ENCODE data around the gene AASS.
"Not testable (repeated sequence)": the region's sequence is repeated elsewhere in the genome, so short reads cannot be mapped to it uniquely, and the experiment has no call there.

AASS gene

DNA sequence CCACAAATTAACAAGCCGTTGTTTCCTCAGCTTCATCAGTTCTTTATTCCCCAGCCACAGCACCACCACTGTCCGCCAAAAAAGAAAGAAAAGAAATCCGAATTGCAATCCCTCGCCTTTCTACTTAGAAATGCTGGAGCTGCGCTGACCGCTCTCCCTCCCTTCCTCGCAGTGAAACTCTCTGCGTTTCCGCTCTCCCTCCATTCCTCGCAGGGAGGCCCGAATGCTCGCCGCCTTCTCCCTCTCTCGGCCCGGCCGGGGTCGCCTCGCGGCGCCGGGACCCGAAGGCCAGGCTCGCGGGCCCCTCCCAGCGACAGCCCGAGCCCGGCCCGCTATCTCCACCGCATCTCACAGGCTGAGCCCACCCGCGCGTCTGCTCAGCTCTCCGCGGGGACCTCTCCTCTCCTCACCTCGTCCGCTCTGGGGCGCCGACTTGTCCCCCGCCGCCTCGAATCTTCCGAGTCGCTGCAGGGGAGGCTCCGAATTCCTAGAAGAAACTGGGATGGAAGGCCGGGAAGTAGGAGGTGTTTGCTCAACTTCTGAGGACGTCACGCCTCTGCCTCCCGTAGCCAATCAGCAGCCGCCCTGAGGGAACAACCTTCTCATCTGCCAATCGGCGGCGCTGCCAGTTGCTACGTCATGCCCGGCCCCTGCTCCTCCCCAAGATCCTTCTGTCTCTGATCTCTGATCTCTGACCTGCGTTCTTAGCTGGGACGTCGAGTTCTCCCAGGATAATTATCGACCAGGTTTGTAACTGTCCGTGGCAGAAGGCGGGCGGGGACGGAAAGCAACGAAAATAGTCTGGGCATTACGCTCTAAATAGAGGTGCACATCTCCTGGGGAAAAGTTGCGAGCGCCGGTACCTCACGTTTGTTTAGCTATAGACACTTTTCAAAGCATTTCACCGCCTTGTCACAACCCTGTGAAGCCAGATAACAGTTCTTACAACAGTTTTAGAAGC lies at the start of gene AASS:
Gene AASS, minus strand, starts transcription at position 499 of the 961 bp plus-strand sequence. CDS start 10,523 bp downstream, outside the sequence.
- DNase-seq: peak; percentile 19

DNA sequence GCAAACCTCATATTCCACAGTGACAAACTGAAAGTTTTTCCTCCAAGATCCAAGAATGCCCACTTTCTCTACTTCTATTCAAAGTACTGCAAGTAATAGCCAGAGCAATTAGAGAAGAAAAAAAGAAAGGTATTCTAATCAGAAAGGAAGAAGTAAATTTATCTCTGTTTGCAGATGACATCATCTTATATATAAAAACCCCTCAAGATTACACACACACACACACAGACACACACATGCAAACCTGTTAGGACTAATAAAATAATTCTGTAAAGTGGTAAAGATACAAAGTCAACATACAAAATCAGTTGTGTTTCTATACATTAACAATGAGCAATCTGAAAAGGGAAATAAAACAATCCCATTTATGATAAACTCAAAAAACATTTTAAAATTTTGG lies 44.7 kb upstream of the AASS start:
- DNase-seq: no peak

DNA sequence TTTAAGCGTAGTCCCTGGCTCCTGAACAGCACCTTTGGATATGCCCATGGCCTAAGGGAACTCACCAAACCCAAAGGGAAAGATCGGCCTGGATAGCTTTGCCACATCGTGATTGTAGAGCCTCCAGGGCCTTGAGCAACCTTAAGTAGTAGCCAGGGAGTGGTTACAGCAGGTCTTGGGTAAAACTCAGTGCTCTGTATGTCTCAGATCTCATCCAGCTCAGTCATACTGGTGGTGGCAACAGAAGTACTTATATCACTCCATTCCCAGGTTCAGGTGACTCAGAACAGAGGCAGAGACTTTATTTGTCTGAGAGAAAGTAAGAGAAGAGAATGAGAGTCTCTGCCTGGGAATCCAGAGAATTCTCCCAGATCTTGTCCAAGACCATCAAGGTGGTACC lies 39.1 kb upstream of the AASS start:
- no peak for DNase-seq

DNA sequence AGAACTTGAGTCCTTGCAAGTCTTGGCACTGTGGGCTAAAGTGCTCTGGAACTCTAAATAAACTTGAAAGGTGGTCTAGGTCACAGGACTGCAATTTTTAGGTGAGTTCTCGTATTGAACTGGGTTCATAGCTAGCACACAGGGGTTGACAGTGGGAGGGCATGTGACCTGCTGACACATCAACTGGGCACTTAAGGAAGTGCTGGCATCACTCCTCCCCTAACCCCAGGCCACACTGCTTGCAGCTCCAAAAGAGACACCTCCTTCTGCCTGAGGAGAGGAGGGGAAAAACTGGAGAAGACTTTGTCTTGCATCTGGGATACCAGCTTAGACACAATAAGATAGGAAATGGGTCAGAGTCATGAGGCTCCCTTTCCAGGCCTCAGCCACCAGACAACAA lies 38.0 kb upstream of the AASS start:
- DNase-seq: no peak

DNA sequence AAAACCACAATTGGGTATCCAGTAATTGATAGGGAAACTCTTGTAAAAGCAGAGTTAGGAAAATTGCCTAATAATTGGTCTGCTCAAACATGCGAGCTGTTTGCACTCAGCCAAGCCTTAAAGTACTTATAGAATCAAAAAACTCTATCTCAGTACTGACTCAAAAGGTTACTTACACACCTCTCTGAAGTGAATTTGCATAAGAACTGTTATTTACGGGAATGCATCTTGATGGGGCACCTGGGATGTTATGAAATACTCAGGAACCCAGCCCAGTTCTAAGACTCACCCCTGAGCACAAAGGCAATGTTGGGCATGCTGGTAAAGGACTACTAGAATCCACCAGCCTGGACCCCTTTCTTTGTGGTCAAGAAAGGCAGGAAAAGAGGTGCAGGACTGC lies 28.1 kb upstream of the AASS start:
- DNase-seq: not testable (repeated sequence)

DNA sequence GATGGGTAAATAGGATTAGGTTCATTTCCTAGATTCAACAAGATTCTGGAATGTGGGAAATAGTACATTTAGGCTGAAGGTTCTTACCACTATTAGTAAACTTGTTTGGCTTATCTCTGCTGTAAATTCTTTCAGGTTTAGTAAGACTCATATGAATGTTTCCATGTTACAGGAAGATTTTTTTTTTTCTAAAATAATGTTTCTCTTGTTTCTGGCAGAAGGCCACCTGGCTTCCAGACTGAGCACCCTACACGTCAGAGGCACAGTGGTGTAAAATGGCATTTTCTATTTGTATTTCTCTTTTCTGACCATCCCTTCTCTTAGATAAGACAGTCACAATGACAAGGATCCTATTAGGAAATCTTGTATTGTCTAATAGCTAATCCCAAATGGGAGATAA lies 22.7 kb upstream of the AASS start:
- DNase-seq: no peak

DNA sequence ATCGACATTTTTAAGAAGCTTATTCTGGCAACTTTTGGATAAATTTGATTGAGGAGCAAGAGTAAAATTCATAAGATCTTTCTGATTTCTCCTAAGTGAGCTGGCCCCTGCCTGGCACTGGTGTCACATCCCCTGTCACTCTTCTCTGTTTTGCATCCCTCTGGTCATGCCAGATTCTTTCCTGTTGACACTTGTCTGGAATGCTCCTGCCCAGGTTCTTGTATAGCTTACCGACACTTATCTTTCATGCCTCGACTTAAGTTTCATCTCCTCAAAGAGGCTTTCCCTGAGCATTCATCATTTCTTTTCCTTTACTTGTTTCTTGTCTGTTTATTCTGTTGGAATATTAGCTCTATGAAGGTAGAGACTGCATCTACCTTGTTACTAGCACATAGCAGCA lies 22.2 kb upstream of the AASS start:
- no peak for DNase-seq

DNA sequence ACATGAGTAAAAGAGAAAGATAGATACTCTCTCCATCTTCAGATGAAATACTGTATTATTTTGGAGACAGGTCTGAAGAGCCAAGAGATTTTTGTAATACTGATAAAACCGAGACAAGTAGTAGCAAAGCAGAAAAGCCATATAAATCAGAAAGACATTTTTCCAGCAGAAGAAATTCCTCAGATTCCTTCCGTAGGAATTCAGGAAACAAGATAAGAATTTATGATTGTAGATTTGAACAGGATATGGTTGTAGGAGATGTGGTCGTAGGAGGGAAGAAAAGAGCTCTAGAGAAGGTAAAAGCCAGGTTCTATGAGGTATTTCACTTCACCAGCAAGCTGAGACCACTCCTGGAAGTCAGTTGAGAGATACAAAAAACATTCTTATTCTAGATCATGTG lies 17.6 kb upstream of the AASS start:
- no peak for DNase-seq

DNA sequence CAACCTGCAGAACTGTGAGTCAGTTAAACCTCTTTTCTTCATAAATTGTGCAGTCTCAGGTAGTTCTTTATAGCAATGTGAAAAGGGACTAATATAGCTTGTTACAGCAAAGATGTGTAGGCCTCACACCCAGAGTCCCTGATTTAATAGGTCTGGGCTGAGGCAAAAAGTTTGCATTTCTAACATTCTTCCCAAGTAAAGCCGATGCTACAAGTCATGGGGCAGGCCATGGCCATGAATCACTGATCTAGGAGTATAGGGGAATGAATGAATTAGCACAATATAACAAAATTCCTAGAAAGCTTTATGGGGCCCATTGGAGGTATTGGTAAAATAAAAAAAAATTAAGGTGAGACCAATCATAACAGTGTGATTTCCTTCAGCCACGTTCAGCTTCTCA lies 11.5 kb upstream of the AASS start:
- DNase-seq: no peak

DNA sequence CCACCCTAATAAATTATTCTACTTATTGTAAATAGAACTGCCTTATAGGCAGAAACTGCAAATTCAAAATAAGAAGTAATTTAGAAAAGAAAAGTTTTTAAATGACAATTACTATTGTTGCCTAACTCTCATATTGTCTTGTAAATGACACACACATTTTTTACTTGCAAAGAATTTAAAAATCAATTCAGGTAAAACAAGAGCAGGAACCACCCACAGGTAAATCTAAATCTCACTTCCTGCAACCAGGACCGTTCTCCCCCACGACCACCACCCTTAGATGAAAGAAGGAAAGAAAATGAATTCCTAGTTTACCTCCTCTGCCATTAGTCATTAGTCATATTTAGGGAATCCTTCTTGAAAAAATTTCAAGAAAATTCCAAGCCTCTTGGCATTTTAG lies 4.8 kb upstream of the AASS start:
- DNase-seq: no peak

DNA sequence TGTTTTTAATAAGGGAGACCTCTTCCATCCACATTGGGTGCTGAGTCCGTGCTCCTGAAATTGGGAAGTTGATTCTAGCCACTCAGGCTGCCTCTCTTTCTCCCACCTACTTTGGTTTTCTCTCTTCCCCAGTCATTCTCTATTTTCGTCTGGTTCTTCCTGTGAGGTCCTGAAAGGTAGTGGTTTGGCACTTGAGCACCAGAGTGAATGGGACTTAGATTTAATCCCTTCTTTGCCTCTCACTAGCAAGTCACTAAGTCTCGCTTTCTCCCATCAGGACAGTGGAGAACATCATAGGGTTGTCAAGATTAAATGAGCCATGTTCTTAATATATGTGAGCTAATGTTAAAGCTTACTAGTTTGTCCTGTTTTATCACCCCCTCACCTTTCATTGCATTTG lies 4.0 kb upstream of the AASS start:
- DNase-seq: no peak

DNA sequence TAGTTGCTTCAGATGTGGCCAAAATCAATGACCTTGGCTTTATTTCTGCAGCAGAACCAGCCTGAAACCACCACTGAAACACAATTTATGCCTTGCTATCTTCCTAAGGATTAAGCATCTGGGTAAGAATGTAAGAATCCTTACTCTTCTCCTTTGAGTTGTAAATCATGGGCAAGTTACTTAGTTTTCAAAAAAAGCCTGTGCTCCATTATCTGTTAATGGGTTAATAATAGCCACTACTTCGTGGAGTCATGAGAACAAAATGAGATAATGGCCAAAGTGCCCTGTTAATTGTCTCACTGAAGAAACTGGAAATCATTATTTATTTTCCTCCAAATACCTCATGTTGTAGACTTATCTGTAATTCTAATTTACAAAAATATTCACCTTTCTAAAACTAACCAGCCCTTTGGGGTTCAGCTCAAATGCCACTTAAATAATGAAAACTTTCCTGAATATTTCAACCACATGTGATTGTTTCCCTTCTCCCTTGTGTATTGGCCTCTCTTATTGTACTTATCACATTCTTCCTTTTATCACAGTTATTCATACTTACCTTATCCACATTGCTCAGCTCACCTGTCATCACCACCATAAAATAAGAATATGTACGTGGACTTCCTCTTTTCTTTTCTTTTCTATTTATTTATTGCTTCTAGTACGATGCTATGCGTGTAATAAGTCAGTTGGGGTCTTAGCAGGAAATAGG lies 2.0 kb upstream of the AASS start:
- DNase-seq: no peak

DNA sequence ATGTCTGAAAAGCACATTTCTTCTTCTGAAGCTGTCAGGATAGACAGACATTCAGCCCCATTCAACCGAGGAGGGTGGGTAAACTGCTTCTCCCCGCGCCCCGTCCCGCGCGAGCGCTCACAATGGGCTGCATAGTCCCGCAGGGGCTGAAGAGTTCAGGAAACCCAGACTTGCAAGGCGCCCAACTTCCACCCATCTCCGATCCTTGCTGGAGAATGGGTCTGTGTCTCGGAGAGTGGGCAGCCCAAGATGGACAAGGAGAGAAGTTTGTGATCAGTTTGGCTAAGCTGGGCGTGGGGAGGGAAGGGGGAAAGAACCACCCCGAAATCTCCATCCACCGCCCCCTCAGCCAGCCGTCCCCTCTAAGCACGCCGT lies 686 bp downstream of the AASS start:
- DNase-seq: no peak

DNA sequence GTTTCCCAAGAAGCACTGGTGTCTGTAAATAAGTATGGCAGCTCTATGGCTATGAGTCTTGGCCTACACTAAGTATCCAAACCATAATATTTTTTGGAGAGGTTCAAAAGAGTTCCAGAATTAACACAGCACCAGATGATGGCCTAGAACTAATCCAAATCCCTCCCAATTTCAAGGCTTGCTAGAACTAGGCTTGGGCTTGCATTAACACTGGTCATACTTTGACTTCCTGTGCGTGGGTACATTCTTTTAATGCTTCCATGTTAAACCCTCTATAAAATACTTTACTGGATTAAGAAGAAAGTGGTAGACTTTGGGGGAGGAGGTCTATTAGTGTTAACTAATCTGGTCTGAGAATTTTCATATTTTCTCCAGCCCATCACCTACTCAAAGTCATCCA lies 3.1 kb downstream of the AASS start:
- no peak for DNase-seq

DNA sequence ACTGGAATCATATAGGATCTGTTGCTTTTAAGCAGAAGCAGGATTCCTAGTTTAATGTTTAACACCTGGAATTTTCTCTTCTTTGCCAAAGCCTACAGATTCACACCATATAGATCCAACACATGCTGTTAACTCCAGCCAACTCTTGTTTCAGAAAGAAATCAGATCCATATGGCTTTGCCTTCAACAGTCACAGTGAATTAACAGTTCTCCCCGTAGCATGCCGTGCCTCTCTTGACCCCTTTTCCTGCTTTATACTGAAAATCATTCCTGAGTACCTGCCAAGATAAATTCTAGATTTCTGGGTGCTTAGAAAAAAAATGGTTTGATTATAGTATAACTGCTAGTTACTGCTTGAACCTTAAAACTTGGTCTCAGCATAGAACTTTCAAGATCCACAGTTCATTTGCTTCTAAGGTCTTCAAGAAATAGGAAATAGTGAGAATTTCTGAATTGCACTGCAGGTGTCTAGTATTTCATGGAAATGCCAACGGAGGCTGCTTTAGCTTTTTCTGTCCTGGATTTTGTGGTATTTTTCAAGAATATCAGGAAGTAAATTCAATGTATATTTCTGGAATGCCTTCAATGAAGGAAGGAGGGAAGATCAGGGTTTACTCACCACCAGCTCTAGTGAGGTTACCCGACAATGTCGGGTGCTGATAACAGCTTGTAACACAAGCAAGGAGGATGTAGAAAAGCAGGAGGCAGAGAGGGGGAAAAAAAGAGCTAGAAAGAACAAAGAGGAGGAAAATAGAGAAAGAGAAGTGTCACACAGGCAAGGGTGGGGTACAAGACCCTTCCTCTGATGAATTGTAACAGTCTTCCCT lies 6.6 kb downstream of the AASS start:
- no peak for DNase-seq

DNA sequence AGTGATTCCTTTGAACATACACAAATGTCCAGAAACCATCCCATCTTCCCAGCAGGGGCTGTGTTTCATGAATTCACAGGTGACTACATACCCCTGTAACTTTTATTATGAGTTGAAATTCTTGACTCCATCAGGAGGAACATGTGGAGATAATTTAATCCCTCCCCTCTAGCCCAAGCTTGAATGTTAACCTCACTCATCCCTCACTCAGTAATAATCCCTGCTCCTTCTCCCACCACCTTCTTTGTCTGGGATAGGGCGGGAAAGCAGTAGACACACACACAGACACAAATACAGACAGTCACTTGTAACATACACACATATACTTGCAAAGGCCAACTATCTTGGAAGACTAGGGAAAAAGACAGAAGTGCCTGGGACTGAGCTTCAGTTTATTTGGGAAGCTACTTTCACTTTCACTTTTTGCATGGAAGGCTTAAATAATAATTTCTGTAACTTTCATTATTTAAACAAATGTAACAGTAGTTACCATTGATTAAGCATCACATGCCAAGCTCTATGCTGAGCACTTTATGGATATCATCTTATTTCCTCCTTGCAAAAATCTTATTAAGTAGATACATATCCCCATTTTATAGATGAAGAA lies 7.3 kb downstream of the AASS start:
- DNase-seq: no peak

DNA sequence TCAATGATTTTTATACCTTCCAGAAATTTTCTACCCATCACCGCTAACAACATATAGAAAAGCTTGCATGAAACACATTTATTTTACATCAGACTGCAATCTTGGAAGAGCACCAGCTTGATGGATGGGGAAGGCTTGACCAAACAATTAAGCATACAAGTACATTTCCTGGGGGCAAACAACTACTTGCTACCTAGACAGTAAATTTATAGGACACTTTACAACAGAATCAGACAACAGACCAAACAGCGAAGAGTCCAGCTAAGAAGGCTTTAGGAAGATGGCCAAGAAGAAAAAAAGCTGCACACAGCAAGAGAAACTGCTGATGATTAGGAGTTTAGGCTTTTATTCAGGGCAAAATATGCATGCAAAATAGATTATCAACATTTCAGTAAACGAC lies 8.0 kb downstream of the AASS start:
- no peak for DNase-seq

DNA sequence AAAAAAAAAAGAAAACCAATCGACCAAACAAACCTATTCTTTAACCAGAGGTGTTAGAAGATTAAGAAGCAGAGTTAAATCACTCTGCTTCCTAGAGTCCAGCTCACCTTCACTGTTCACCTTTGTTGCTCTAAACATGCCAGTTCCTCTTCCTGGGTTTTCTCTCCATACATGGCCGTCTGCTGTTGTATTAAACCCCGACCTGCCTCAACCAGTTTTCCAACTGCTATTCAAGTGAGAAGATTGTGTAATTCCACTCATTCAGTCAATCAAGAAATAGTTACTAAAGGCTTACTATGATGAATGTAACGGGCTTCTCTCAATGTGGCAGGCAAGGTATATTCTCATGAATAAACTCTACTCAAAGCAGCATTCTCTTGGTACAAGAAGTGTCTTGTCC lies 8.8 kb downstream of the AASS start:
- no peak for DNase-seq

DNA sequence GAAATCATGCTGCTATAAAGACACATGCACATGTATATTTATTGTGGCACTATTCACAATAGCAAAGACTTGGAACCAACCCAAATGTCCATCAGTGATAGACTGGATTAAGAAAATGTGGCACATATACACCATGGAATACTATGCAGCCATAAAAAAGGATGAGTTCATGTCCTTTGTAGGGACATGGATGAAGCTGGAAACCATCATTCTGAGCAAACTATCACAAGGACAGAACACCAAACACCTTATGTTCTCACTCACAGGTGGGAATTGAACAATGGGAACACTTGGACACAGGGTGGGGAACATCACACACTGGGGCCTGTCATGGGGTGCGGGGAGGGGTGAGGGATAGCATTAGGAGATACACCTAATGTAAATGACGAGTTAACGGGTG lies 9.3 kb downstream of the AASS start:
- not testable (repeated sequence) for DNase-seq

DNA sequence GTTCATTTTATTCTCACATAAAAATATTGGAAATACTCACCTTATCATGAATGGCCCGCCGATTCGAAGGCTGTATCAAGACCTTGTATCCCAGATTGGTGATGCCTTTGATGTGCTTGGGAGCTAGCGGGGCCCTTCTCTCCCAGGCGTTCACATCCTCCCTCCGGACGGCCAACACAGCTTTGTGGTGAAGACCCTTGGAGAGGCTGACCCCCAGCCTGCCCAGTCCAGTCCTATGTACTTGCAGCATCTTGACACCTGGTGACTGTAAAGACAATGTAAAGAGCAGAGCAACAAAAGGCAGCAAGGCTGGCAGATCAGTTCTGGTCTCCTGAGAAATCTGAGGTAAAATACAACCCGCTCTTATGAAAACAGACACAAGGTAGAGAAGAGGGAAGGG lies 10.6 kb downstream of the AASS start:
- no peak for DNase-seq

DNA sequence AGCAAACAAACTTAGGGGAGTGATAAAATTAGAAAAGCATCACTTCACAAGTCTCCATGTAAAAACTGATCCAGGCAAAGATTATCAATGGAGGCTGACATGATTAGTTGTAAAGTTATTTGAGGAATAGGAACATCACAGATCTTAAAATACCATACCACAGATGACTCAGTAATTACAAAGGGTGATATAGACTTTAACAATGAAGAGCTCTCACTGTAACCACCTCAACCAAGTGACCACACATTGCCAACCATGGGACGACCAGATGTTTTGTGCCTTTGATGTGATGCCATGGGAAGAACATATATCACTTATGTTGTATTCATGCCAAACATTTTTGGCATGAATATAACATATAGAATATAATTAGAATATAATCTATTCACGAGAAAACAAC lies 11.7 kb downstream of the AASS start:
- no peak for DNase-seq

DNA sequence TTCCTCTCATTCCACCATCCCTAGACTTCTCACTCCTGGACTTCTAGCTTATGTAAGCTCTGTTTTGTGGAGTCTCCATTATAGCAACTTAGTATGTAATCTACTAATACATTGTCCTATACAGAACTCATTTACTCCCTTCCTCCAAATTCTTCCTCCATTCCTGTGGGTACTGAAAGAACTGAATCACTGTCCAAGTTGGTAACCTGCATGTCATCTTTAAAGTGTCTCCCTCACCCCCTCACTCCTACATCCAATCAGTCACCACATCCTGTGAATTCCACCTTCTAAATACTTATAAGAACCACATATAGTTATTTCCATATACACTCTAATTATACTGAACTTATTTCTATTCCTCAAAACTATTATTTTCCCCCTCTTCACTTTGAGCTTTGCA lies 20.3 kb downstream of the AASS start:
- DNase-seq: no peak

DNA sequence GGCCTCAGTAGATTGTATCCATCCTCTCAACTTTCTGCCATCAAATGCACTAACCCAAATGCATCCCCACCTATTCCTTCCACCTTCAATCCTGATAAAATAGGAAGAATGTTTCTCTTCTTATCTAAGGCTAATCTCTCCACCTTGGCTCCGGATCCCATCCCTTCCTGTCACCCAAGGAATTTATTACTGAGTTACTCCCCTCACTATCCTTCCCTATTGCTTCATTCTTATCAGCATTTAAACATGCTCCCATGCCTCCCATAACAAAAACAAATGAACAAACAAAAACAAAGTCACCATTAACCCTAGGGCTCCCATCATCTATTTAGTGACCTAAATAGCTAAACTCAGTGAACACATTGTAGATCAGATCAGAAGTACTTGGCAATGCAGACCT lies 25.3 kb downstream of the AASS start:
- no peak for DNase-seq
